ENCODE data around the gene STAT5B. TPM values are rescaled to one million over a fixed set of nuclear protein-coding genes. Genes with fewer than 3 reads are reported as not detected.

The STAT5B gene
- total and polyA plus RNA-seq, 2 of the 13 experiments (the other 11 are each of a cell fraction or from before 2014, with no cell fraction given), result 21.0 to 42.8 TPM

DNA sequence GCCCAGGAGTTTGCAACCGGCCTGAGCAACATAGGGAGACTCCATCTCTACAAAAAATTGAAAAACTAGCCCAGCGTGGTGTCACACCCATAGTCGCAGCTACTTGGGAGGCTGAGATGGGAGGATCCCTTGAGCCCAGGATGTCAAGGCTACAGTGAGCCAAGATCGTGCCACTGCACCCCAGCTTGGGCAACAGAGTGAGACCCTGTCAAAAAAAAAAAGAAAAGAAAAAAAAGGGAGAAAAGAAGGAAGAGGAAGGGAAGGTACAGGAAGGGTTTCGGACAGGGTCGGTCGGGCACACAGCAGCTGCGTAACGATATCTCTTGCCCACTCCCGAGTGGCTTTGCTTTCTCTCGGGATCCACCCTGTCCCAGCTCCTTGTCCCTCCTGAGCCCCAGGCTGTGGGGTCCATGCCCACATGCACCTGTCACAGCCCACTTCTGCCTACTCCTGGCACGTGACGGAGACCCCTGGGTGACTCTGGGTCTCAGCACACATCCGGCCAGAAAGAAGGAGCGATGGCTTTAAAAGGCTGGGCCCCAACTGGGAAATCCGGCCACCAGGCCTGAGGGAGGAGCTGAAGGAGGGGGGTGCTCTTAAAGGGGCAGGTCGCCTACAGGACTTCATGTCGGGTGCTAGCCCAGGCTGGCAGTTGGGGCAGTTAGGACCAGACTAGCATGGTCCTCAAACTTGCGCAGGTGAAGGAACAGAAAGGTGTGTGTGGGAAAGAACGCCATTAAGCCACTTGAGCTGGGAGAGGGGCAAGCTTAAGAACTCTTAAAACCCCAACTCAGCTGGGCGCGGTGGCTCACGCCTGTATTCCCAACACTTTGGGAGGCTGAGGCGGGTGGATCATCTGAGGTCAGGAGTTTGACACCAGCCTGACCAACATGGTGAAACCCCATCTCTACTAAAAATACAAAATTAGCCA is 82.0 kb downstream of the STAT5B start, which contains the start of gene GHDC (continued):
- TF ChIP-seq, protein P1, sequence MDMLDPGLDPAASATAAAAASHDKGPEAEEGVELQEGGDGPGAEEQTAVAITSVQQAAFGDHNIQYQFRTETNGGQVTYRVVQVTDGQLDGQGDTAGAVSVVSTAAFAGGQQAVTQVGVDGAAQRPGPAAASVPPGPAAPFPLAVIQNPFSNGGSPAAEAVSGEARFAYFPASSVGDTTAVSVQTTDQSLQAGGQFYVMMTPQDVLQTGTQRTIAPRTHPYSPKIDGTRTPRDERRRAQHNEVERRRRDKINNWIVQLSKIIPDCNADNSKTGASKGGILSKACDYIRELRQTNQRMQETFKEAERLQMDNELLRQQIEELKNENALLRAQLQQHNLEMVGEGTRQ (IDR thresholded peaks at IDR 0.05; ENCODE audit: low read depth, low read length), result peak; percentile 38; the same call in 1 of the 2 replicates
- TF ChIP-seq, protein P1 (CRISPR knock-in tag; IDR thresholded peaks at IDR 0.05; ENCODE audit: borderline replicate concordance), result peak; percentile 66; the same call in 1 of the 2 replicates
- TF ChIP-seq CAMTA2 (CRISPR knock-in tag; IDR thresholded peaks at IDR 0.05; ENCODE audit: borderline replicate concordance), result peak; percentile 70; the same call in 1 of the 2 replicates
- peak; percentile 62; the same call in 1 of the 2 replicates for TF ChIP-seq ZNF790 (CRISPR knock-in tag; IDR thresholded peaks at IDR 0.05; ENCODE audit: borderline replicate concordance)
- 0 out of 2 replicates have a peak, but pooled peaks have one; percentile 70 for TF ChIP-seq ZNF564 (CRISPR knock-in tag; IDR thresholded peaks at IDR 0.05)
- TF ChIP-seq ZNF232 (CRISPR knock-in tag; IDR thresholded peaks at IDR 0.05; ENCODE audit: borderline replicate concordance), result peak; percentile 52; the same call in 1 of the 2 replicates
- peak; percentile 83 for TF ChIP-seq ASH2L (IDR thresholded peaks at IDR 0.05; ENCODE audit: insufficient read length, low read depth, low read length)
- TF ChIP-seq ISL2 (CRISPR knock-in tag; IDR thresholded peaks at IDR 0.05), result peak; percentile 57
- TF ChIP-seq KDM3A (CRISPR knock-in tag; IDR thresholded peaks at IDR 0.05; ENCODE audit: low read depth), result no peak
- peak; percentile 62; the same call in 1 of the 2 replicates for TF ChIP-seq ZNF451 (CRISPR knock-in tag; IDR thresholded peaks at IDR 0.05)
- no peak for TF ChIP-seq KDM6A (CRISPR knock-in tag; IDR thresholded peaks at IDR 0.05; ENCODE audit: low read depth)
- TF ChIP-seq, protein P2, sequence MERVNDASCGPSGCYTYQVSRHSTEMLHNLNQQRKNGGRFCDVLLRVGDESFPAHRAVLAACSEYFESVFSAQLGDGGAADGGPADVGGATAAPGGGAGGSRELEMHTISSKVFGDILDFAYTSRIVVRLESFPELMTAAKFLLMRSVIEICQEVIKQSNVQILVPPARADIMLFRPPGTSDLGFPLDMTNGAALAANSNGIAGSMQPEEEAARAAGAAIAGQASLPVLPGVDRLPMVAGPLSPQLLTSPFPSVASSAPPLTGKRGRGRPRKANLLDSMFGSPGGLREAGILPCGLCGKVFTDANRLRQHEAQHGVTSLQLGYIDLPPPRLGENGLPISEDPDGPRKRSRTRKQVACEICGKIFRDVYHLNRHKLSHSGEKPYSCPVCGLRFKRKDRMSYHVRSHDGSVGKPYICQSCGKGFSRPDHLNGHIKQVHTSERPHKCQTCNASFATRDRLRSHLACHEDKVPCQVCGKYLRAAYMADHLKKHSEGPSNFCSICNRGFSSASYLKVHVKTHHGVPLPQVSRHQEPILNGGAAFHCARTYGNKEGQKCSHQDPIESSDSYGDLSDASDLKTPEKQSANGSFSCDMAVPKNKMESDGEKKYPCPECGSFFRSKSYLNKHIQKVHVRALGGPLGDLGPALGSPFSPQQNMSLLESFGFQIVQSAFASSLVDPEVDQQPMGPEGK (CRISPR knock-in tag; IDR thresholded peaks at IDR 0.05), result no peak
- TF ChIP-seq RARA (CRISPR knock-in tag; IDR thresholded peaks at IDR 0.05), result 0 out of 2 replicates have a peak, but pooled peaks have one; percentile 10
- TF ChIP-seq RBFOX2 (IDR thresholded peaks at IDR 0.05; ENCODE audit: low read depth, low read length), result peak; percentile 44; the same call in 1 of the 2 replicates
- TF ChIP-seq, protein P3, sequence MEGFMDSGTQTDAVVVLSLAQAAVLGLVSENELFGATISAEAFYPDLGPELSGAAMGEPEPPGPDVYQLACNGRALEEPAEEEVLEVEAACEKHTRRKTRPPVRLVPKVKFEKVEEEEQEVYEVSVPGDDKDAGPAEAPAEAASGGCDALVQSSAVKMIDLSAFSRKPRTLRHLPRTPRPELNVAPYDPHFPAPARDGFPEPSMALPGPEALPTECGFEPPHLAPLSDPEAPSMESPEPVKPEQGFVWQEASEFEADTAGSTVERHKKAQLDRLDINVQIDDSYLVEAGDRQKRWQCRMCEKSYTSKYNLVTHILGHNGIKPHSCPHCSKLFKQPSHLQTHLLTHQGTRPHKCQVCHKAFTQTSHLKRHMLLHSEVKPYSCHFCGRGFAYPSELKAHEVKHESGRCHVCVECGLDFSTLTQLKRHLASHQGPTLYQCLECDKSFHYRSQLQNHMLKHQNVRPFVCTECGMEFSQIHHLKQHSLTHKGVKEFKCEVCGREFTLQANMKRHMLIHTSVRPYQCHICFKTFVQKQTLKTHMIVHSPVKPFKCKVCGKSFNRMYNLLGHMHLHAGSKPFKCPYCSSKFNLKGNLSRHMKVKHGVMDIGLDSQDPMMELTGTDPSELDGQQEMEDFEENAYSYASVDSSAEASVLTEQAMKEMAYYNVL (CRISPR knock-in tag; IDR thresholded peaks at IDR 0.05; ENCODE audit: borderline replicate concordance), result peak; percentile 90; the same call in 1 of the 2 replicates
- TF ChIP-seq TGIF2 (CRISPR knock-in tag; IDR thresholded peaks at IDR 0.05), result 0 out of 2 replicates have a peak, but pooled peaks have one; percentile 43
- no peak for TF ChIP-seq MLLT10 (CRISPR knock-in tag; IDR thresholded peaks at IDR 0.05)
- peak; percentile 53; the same call in 1 of the 2 replicates for TF ChIP-seq ZNF546 (CRISPR knock-in tag; conservative IDR thresholded peaks at IDR 0.05)
- peak; percentile 89; the same call in 1 of the 2 replicates for TF ChIP-seq ZNF788 (CRISPR knock-in tag; IDR thresholded peaks at IDR 0.05; ENCODE audit: borderline replicate concordance)
